BLaER1 (cell line): ENCODE data around the gene HOXC5.

Experiments used
- H3K27ac ChIP-seq: shearing (Covaris generic); formaldehyde crosslinking; 2 replicates; pipeline ENCODE4 v1.8.1; 2022
- H3K27me3 ChIP-seq: shearing (Covaris generic); formaldehyde crosslinking; 2 replicates; pipeline ENCODE4 v1.8.1; 2022
- H3K36me3 ChIP-seq: shearing (Covaris generic); formaldehyde crosslinking; 2 replicates; pipeline ENCODE4 v1.8.1; 2022
- H3K4me1 ChIP-seq: shearing (Covaris generic); formaldehyde crosslinking; 2 replicates; pipeline ENCODE4 v1.8.1; 2022
- H3K4me2 ChIP-seq: shearing (Covaris generic); formaldehyde crosslinking; 2 replicates; pipeline ENCODE4 v1.8.1; 2022
- H3K4me3 ChIP-seq: shearing (Covaris generic); formaldehyde crosslinking; 2 replicates; pipeline ENCODE4 v1.8.1; 2022
- H3K9ac ChIP-seq: shearing (Covaris generic); formaldehyde crosslinking; 2 replicates; pipeline ENCODE4 v1.8.1; 2022
- H3K9me3 ChIP-seq: shearing (Covaris generic); formaldehyde crosslinking; 2 replicates; pipeline ENCODE4 v1.8.1; 2022
- H4K20me1 ChIP-seq: shearing (Covaris generic); formaldehyde crosslinking; 2 replicates; pipeline ENCODE4 v1.8.1; 2022
- Cebpa-rat ChIP-seq: shearing (Covaris generic); IDR thresholded peaks from 2 replicates; pipeline ENCODE4 v1.8.1; 2022

HOXC5 gene

GRCh38 chr12:54032627-54033100 is at the start of gene HOXC5:
TSS of gene HOXC5 (plus strand) at chr12:54033050. CDS start at chr12:54033123, 73 bp downstream.
- Histone ChIP-seq H4K20me1 (peaks cover 90% of the 10 kb centered on the region), H3K27ac (no peak within 1 kb of the TSS), H3K9ac (no peak within 1 kb of the TSS), H3K9me3 (peaks cover 27% of the 10 kb centered on the region), H3K4me1 (peaks cover 10% of the 10 kb centered on the region), H3K4me2 (no peak within 1 kb of the TSS), H3K27me3 (peaks cover 100% of the 10 kb centered on the region), H3K4me3 (peak within 1 kb of the TSS; percentile 38; the same call in 1 of the 2 replicates), H3K36me3 (no peaks in the 10 kb centered on the region)
- no peak for TF ChIP-seq Cebpa-rat

GRCh38 chr12:53983568-53983949 is 49.3 kb upstream of the HOXC5 start:
- H3K4me1 ChIP-seq, result no peaks in the 10 kb centered on the region

DNA sequence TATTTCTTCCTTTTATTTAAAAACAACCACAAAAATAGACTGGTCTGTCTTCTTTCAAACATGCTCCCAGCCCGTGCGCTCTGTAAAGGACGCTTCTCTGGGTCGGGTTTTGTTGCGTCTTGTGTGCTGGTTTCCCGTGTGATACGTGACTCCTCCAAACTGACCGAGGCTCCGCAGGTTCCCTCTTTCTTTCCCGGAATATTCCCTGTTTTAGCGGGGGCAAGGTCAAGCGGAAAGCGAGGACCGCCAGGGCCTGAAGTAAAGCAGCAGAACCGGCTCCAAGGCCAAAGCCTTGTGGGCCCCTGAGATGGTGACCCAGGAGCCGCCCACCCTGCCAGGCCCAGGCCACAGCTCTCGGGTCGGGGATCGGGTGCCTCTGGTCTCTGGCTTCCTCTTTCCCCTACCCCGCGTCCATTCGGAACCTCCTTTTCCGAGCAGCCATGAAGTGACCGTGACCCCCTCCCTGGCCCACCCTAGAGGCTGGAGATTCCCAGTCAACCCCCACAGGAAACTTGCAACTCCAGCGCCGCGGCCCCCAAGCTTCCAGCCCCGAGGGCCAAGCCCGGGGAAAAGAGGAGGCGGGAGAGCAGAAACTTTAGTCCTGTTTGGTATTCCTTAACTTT is 48.8 kb upstream of the HOXC5 start:
- H3K27ac ChIP-seq, result no peak overlapping the region
- no peaks in the 10 kb centered on the region for H3K4me1 ChIP-seq
- peaks cover 16% of the 10 kb centered on the region; the same call in 1 of the 2 replicates for H3K9me3 ChIP-seq
- H3K9ac ChIP-seq, result no peak overlapping the region
- TF ChIP-seq Cebpa-rat, result no peak
- peaks cover 100% of the 10 kb centered on the region for H3K27me3 ChIP-seq
- H3K36me3 ChIP-seq, result no peaks in the 10 kb centered on the region
- H4K20me1 ChIP-seq, result peaks cover 93% of the 10 kb centered on the region
- H3K4me3 ChIP-seq, result no peak overlapping the region
- H3K4me2 ChIP-seq, result no peak overlapping the region

More at GRCh38 chr12:53983568-53983949, 49.3 kb upstream of the HOXC5 start:
- TF ChIP-seq Cebpa-rat, result no peak
- Histone ChIP-seq H3K36me3 (no peaks in the 10 kb centered on the region), H3K9ac (no peak overlapping the region), H3K9me3 (peaks cover 16% of the 10 kb centered on the region), H3K27me3 (peaks cover 100% of the 10 kb centered on the region), H3K27ac (no peak overlapping the region), H3K4me3 (no peak overlapping the region), H3K4me2 (no peak overlapping the region), H4K20me1 (peaks cover 93% of the 10 kb centered on the region)

- no peak for TF ChIP-seq Cebpa-rat
- H3K36me3 ChIP-seq, result no peaks in the 10 kb centered on the region
- H4K20me1 ChIP-seq, result peaks cover 93% of the 10 kb centered on the region
- H3K4me1 ChIP-seq, result no peaks in the 10 kb centered on the region
- H3K4me3 ChIP-seq, result no peak within 1 kb of the TSS
- H3K9me3 ChIP-seq, result peaks cover 16% of the 10 kb centered on the region; the same call in 1 of the 2 replicates
- no peak within 1 kb of the TSS for H3K27ac ChIP-seq
- peaks cover 100% of the 10 kb centered on the region for H3K27me3 ChIP-seq
- no peak within 1 kb of the TSS for H3K9ac ChIP-seq
- no peak within 1 kb of the TSS for H3K4me2 ChIP-seq
Observed at GRCh38 chr12:53984901-53985691, 47.8 kb upstream of the HOXC5 start, which contains the start of gene HOXC10. TSS of gene HOXC10 (plus strand) at chr12:53985146. CDS start at chr12:53985260, 114 bp downstream.

DNA sequence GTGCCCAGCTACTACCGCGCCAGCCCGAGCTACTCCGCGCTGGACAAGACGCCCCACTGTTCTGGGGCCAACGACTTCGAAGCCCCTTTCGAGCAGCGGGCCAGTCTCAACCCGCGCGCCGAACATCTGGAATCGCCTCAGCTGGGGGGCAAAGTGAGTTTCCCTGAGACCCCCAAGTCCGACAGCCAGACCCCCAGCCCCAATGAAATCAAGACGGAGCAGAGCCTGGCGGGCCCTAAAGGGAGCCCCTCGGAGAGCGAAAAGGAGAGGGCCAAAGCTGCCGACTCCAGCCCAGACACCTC is 47.2 kb upstream of the HOXC5 start:
- H3K4me1 ChIP-seq, result no peaks in the 10 kb centered on the region
- H3K27ac ChIP-seq, result no peak overlapping the region
- peaks cover 100% of the 10 kb centered on the region for H3K27me3 ChIP-seq
- H3K4me3 ChIP-seq, result no peak overlapping the region
- peaks cover 93% of the 10 kb centered on the region for H4K20me1 ChIP-seq
- no peak overlapping the region for H3K4me2 ChIP-seq
- no peak for TF ChIP-seq Cebpa-rat
- H3K36me3 ChIP-seq, result no peaks in the 10 kb centered on the region
- H3K9ac ChIP-seq, result no peak overlapping the region
- peaks cover 16% of the 10 kb centered on the region; the same call in 1 of the 2 replicates for H3K9me3 ChIP-seq

GRCh38 chr12:53985994-53986685 is 46.7 kb upstream of the HOXC5 start:
- Histone ChIP-seq H3K36me3 (no peaks in the 10 kb centered on the region), H3K27ac (no peak overlapping the region), H3K4me2 (no peak overlapping the region), H4K20me1 (peaks cover 93% of the 10 kb centered on the region), H3K4me1 (no peaks in the 10 kb centered on the region), H3K9me3 (peaks cover 16% of the 10 kb centered on the region; the same call in 1 of the 2 replicates), H3K4me3 (no peak overlapping the region), H3K9ac (no peak overlapping the region), H3K27me3 (peaks cover 100% of the 10 kb centered on the region)
- TF ChIP-seq Cebpa-rat, result no peak

DNA sequence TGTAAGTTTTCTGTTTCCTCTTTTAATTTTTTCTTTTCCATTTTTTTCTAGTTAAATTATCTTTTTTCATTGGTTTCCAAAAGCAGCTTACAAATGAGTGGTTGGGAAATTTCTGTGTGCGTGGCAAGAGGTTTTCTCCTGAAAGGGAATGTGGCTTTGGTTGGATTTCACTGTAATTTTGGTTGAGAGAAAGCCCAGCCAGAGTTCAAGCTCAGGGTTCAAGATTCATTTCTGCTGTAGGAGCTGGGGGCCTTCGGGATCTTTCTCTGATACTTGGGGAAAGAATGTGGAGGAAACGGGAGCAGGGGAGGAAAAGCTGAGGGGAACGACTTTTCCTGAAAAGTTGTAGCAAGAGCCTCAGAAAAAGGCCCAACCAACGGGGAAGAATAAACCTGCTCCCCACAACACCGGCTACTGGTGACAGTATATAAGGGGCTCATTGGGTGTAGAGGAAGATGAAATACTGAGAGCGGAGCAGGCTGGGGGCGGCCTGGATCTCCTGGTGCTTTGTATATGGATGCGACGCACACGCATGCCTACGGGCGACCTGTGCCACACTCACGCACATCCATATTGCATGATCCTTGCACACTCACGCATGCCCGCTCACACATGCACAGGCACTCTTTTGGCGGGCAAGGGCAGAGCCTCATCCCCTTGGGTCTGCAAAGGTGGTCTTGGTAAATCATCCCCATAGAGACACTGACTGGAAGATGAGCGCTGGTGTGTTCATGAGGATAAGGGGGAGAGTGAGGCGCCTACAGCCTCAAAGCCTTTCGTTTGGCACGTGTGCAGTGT is 46.0 kb upstream of the HOXC5 start:
- H3K27me3 ChIP-seq, result peaks cover 100% of the 10 kb centered on the region
- H3K9ac ChIP-seq, result no peak overlapping the region
- no peaks in the 10 kb centered on the region for H3K36me3 ChIP-seq
- no peak overlapping the region for H3K27ac ChIP-seq
- H3K4me1 ChIP-seq, result no peaks in the 10 kb centered on the region
- peaks cover 93% of the 10 kb centered on the region for H4K20me1 ChIP-seq
- no peak overlapping the region for H3K4me3 ChIP-seq
- H3K9me3 ChIP-seq, result peaks cover 13% of the 10 kb centered on the region; the same call in 1 of the 2 replicates
- TF ChIP-seq Cebpa-rat, result no peak
- H3K4me2 ChIP-seq, result no peak overlapping the region

DNA sequence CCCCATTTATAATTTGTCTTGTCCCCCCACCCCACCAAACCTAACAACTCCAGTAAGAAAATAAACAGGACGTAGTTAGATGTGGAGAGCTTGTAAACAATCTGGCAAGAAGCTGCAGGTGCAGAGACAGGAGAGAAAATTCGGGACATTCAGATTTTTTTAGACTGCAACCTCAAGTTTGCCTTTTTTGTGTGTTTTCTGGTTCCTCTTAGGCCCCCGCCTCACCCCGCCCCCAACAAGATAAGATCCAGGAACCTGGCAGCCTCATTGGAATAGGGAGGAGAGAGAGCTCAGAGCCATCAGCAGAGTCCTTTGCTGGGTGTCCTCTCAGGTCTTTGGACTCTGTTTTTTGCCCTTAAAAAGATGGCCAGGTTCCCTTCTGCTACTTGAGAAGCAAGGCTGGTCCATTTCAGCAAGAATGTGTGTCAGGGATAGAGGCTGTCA is 45.0 kb upstream of the HOXC5 start:
- Histone ChIP-seq H4K20me1 (peaks cover 93% of the 10 kb centered on the region), H3K27me3 (peaks cover 100% of the 10 kb centered on the region), H3K9ac (no peak overlapping the region), H3K9me3 (peaks cover 11% of the 10 kb centered on the region; the same call in 1 of the 2 replicates), H3K27ac (no peak overlapping the region), H3K4me1 (no peaks in the 10 kb centered on the region), H3K4me3 (no peak overlapping the region), H3K36me3 (no peaks in the 10 kb centered on the region), H3K4me2 (no peak overlapping the region)
- TF ChIP-seq Cebpa-rat, result no peak
